ENCODE measurements around the gene E2F3.
A peak's percentile ranks its signal among the peaks of the same experiment; 100 is the strongest.
"Not testable (repeated sequence)": the region's sequence is repeated elsewhere in the genome, so short reads cannot be mapped to it uniquely, and the experiment has no call there.

The E2F3 gene

GRCh38 chr6:20434766-20435165, 33.1 kb downstream of the E2F3 start:
- no peak for DNase-seq

- DNase-seq: no peak
These were observed 35.0 kb downstream of the E2F3 start for GRCh38 chr6:20436719-20437118.

- no peak for DNase-seq
These were observed 36.0 kb downstream of the E2F3 start for GRCh38 chr6:20437639-20438038.

DNA sequence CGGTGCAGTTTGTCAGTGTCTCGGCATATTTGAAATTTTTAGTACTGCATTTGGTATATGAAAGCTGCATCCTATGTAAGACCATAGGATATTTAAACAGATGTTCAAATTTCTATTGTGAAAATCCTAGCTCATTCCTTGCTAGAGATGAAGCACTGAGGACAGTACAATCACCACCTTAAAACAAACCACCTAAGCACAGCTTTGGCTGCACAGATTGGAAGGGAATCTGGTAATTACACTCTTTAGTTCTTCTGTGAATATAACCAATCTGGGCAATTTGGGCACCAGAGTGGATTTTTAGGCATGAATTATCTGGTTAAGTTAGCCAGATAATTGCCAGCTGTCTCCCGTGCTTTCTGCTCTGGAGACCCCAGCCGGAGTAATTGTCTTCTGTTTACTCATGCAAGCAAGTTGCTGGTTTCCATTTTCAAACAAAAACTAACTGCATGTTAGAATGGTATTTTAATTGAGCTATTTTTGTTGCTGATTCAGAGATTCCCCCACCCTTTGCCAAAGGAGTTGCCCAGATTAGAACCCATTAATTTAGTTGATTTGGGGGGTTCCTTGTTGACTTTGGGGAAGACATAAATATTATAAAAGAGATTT, 36.9 kb downstream of the E2F3 start:
- DNase-seq: no peak

DNA sequence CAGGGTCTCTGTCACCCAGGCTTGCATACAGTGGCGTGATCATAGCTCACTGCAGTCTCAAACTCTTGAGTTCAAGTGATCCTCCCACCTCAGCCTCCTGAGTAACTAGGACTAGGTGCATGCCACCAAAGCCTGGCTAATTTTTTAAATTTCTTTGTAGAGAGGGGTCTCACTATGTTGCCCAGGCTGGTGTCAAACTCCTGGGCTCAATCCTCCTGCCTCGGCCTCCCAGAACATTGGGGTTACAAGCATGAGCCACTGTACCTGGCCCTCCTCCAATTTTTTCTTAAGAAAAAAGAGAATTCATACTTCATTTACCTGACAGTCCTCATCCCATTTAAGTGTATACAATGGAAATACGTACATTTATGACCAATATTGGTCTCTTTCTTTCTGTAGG, 37.9 kb downstream of the E2F3 start:
- no peak for DNase-seq

DNA sequence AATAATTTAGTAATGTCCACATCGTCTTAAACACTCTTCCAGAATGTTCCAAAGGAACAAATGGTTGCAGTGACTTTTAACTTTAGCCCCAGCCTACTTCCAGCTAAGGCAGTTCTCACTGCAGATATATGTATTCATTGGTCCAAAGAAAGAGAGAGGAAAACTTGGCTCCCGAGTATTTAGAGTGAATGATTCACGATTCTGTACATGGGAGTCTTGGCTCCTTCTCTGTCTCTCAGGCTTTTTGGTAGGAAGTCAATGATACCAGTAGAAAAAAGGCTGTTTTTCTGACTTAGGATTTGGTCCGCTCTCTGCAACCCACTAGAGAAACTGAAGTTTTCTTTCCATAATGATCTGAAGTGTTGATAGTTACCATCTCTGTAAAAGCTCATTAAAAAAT, 38.6 kb downstream of the E2F3 start:
- DNase-seq: no peak

- DNase-seq: no peak
These were observed 39.6 kb downstream of the E2F3 start for GRCh38 chr6:20441236-20441635.

GRCh38 chr6:20441921-20442320, 40.2 kb downstream of the E2F3 start:
- no peak for DNase-seq

DNA sequence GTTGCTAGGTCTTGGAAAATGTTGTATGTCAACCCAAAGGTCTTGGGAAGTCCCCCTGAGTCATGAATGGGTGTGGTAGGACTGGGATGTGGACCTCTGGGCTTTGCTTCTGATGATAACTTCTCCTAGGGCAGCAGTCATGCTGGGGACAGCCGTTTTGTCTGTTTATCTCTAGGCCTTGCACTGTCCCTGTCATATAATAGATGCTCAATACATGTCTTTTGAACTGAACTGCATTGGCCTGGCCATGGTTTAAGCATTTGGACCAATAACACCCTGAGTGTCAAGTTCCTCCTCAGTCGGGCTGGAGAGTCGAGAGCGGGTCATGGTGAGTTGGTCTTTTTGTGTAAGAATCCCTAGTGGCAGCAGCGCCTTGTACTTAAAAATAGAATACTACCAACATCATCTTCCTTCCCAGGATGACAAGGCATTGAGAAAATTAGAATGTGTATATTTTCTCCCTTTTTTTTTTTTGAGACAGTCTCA, 43.1 kb downstream of the E2F3 start:
- peak; percentile 44 for DNase-seq

DNA sequence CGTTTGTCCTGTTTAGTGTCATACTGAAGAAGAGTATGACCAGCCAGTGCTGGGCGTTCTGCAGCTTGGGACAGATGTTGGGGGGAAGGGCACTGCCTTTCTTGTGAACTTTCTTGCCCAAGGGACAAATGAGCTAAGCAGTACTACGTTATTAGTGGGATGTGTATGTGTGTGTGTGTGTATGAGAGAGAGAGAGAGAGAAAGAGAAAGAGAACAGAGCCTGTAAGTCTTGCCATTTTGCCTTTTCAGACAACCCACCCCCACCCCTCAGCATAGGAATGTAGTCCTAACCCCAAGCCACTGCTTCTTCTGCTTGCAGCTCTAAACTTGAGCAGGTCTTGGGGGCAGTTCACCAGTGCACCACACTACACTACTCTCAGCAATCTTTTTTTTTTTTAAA, 45.5 kb downstream of the E2F3 start:
- DNase-seq: no peak

DNA sequence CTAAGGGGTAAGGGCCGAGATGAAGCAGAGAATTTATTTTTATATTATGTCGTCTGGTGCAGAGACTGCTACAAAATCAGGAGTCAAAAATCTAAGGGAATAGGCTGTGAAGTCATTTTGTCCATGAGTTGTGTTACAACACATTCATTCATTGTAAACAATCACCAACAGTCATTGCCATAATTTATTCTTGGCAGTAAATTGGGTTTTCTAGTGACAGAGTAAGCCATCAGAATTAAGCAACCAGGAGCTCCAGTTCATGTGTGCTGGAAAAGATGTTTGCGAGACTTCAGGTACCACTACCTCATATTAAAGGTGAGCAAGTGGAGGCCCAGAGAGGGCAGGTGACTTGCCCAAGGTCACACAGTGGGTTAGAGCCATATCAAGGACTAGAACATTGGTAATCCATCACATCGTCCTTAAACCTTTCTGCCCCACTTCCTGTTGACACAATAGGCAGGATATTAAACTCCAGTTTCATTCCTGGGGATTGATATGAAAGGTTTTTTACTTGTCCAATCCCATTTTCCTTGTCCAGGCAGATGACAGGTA, 46.0 kb downstream of the E2F3 start:
- DNase-seq: no peak

- no peak for DNase-seq
These were observed 47.1 kb downstream of the E2F3 start for GRCh38 chr6:20448828-20449227.

DNA sequence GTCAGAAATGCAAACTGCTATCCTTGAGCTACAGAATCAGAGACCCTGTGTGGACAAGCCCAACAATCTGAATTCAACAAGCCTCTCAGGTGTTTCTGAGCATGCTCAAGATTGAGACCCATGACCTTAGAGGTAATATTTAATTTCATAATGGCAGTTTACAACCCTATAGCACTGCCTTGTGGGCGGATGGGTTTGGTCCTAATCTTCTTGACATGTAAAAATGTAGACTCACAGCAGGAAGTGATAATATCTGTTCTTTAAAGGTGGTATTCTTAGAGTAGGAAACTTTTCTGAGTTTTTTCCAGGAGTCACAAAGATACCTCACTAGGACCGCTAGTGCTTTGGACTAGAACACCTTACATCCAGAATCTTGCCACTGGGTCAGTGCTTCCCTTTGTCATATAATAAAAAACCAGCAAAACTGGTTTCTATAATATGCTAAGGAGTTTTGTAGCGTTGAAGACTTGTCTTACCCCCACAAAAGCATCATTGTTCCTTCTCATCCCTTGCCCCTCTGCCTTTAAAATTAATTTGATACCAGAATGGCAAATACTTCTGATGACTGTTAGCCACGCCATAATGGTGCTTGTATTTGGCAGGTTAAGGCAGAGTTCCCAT, 52.6 kb downstream of the E2F3 start:
- no peak for DNase-seq

DNA sequence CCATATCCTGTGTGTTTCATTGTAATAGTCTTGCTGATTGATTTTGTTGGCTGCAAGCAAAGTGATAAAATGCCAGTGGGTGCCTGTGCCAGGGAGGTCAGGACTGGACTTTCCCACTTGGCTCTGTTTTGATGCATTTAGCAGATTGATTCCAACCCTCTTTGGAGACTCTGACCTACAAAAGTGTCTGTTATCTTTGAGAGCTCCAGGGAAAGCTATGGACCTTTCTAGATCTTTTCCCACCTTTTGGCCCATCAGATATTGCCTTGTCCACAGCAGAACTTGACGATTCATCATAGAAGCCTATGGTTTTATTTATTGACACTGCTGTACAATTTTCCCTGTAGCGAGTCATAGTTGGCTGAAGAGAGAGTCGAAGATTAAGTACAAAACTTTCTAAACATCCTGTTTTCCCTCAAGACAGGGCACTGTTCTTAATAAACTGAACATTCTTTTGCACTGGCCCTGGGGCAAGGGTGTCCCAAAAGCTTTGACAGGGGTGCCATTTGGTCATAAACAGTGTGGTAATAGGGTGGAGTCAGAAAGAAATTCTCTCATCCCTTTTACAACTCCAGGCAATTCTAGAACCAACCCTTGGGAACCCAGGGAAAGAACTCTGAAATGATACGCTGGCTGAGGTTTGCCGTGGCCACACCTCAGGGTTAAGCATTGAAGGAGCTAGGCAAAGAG, 53.7 kb downstream of the E2F3 start:
- DNase-seq: no peak

- DNase-seq: peak; percentile 43
These were observed 56.6 kb downstream of the E2F3 start for GRCh38 chr6:20458027-20458894.

DNA sequence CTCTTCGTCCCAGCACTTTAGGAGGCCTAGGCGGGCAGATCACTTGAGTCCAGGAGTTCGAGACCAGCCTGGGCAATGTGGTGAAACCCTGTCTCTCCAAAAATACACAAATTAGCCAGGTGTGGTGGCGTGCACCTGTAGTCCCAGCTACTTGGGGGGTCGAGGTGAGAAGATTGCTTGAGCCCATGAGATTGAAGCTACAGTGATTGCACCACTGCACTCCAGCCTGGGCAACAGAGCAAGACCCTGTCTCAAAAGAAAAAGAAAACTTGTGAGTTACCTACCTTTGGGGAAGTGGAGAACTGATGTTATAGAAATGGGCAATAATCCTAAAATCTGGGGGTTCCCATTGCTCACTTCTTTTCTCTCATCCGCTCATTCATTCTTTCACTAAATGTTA, 58.0 kb downstream of the E2F3 start:
- DNase-seq: no peak

DNA sequence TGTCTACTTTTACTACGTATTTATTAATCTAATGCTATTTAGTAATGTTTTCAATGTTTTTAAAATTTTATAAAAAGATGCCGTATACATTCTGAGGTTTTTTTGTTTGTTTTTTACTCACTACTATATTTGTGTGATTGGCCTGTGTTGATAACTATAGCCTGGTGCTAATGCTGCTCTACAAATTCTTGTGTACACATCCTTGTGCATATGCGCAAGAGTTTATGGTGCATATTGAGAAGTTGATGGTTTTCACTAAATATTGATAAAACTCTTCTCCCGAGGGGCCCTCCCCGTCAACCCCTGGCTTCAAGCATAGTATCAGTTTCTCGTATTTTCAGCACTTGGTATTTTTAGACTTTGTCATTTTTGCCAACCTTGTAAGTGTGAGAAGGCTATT, 59.9 kb downstream of the E2F3 start:
- no peak for DNase-seq

- DNase-seq: no peak
These were observed 61.7 kb downstream of the E2F3 start for GRCh38 chr6:20463396-20463795.

- no peak for DNase-seq
These were observed 62.4 kb downstream of the E2F3 start for GRCh38 chr6:20464041-20464440.

DNA sequence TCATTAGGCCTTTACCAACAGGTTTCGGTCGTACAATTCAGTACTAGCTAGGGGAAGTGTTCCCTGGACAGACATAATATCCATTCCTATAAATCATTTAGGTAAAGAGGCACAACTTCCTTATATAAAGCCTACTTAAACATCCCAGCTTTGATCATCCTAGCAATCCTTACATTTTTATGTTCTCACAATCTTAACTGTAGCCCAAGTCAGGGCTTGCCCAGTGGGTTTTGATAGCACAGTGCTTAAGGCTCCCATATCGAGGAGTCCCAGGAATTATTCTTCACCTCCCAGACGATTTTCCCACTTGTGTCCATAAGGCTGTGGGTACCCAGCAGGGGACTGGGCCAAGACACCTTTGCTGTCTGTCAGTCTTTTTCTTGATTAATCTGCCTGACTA, 63.2 kb downstream of the E2F3 start:
- no peak for DNase-seq

DNA sequence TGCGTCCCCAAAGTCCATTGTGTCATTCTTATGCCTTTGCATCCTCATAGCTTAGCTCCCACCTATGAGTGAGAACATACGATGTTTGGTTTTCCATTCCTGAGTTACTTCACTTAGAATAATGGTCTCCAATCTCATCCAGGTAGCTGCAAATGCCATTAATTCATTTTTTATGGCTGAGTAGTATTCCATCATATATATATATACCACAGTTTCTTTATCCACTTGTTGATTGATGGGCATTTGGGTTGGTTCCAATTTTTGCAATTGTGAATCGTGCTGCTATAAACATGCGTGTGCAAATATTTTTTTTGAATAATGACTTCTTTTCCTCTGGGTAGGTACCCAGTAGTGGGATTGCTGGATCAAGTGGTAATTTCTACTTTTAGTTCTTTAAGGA, 63.9 kb downstream of the E2F3 start:
- not testable (repeated sequence) for DNase-seq

GRCh38 chr6:20467437-20467836, 65.8 kb downstream of the E2F3 start:
- no peak for DNase-seq

DNA sequence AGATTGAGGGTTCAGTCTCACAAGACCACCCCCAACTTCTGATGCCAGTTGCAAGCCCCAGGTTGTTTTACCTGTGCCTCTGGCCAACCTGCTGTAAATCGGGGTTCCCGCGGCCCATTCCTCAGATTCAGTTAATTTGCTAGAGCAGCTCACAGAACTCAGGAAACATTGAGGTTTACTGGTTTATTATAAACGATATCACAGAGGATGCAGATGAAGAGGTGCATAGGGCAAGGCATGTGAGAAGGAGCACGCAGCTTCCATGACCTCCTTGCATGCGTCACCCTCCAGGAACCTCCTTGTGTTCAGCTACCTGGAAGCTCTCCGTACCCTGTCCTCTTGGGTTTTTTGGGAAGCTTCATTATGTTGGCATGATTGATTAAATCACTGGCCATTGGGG, 66.5 kb downstream of the E2F3 start:
- no peak for DNase-seq

All from GDM1 (cell line).